GM12878 (cell line): ENCODE results near the gene FFAR1. TPM values are rescaled to one million over a fixed set of nuclear protein-coding genes. Genes with fewer than 3 reads are reported as not detected.

Experiments
- ATAC-seq: fragments of 200-7000 bp; cut with Tn5 transposase; 3 replicates; pipeline ENCODE4 v1.9.1; 2020; ENCODE audit warnings: mild to moderate bottlenecking, moderate library complexity
- BruUV-seq: library from RNA; stranded (reverse); fragments of 400-500 nt; replicated peaks from 2 replicates; lab custom pipeline; 2021; lab: Mats Ljungman, UMichigan
- CTCF ChIA-PET: fragments of 300-600 bp; sonication (Branson Sonifier 250); formaldehyde crosslinking; extraction: SDS; loops from one replicate; lab custom pipeline; 2021; ENCODE audit warnings: inconsistent platforms; lab: Yijun Ruan, JAX
- POLR2A ChIA-PET: fragments of 350-600 bp; formaldehyde crosslinking; extraction: SDS; loops from one replicate; lab custom pipeline; 2021; ENCODE audit warnings: inconsistent platforms; lab: Charles Lee
- RAD21 ChIA-PET: fragments of 300-600 bp; sonication (Branson Sonifier 250); formaldehyde crosslinking; loops from one replicate; lab custom pipeline; 2023; ENCODE audit warnings: antibody characterized with exemption; ENCODE audit not compliant: unreplicated experiment; lab: Charles Lee
- SMC1A ChIA-PET: fragments of 300-600 bp; sonication (Branson Sonifier 250); formaldehyde crosslinking; loops from one replicate; lab custom pipeline; 2023; ENCODE audit not compliant: unreplicated experiment, uncharacterized antibody; lab: Charles Lee
- DNase-seq: peaks from one replicate; pipeline ENCODE4 v3.0.0-alpha.2; 2011; ENCODE audit warnings: low read depth, low spot score
- FAIRE-seq: peaks from 3 replicates; lab custom pipeline; 2011; peaks lifted over from hg19 to GRCh38; lab: Jason Lieb, UNC
- H2AFZ ChIP-seq: 2 replicates; pipeline ENCODE4 v1.6.0; 2011; ENCODE audit warnings: low read depth, low read length, control low read depth; ENCODE audit not compliant: control insufficient read depth
- H3K27ac ChIP-seq: 2 replicates; pipeline ENCODE4 v1.5.1; 2011; ENCODE audit warnings: control low read depth; ENCODE audit not compliant: control insufficient read depth, insufficient read depth
- H3K27me3 ChIP-seq, 2 experiments: replicated peaks in 1 of 2; 2 replicates each; pipeline versions ENCODE4 v1.6.0 to v1.6.1; 2011; ENCODE audit warnings: low read length in 1 of 2; ENCODE audit not compliant: control insufficient read depth in 2 of 2, insufficient read depth in 2 of 2
- H3K36me3 ChIP-seq, 2 experiments: 2 replicates each; pipeline ENCODE4 v1.5.1; 2011; ENCODE audit warnings: low read length in 1 of 2; ENCODE audit not compliant: control insufficient read depth in 2 of 2, insufficient read depth in 2 of 2
- H3K4me1 ChIP-seq: 2 replicates; pipeline ENCODE4 v1.6.1; 2011; ENCODE audit warnings: mild to moderate bottlenecking, low read length, moderate library complexity, mixed read lengths; ENCODE audit not compliant: control insufficient read depth, insufficient read depth
- H3K4me2 ChIP-seq: 2 replicates; pipeline ENCODE4 v1.6.0; 2011; ENCODE audit warnings: control low read depth; ENCODE audit not compliant: control insufficient read depth, insufficient read depth
- H3K4me3 ChIP-seq: fragments of 200-600 bp; sonication (generic); 2 replicates; pipeline ENCODE4 v1.5.1; 2016
- H3K79me2 ChIP-seq: 2 replicates; pipeline ENCODE4 v1.6.0; 2011; ENCODE audit warnings: low read length; ENCODE audit not compliant: control insufficient read depth, insufficient read depth
- H3K9ac ChIP-seq: 2 replicates; pipeline ENCODE4 v1.8.0; 2011; ENCODE audit warnings: low read length, control low read depth, mixed read lengths; ENCODE audit not compliant: control insufficient read depth, insufficient read depth
- H3K9me3 ChIP-seq: replicated peaks from 3 replicates; pipeline ENCODE4 v1.5.1; 2011; ENCODE audit warnings: mild to moderate bottlenecking, low read length; ENCODE audit not compliant: control insufficient read depth, insufficient read depth
- H4K20me1 ChIP-seq: 2 replicates; pipeline ENCODE4 v1.6.0; 2011; ENCODE audit not compliant: control insufficient read depth, insufficient read depth
- EGR1 ChIP-seq, 2 experiments: IDR thresholded peaks; 1 replicate in 1 of 2; 2 replicates in 1 of 2; pipeline ENCODE4 v1.6.1; 2011 to 2012; ENCODE audit warnings: low read depth in 2 of 2, low read length in 2 of 2, borderline replicate concordance in 1 of 2, mild to moderate bottlenecking in 1 of 2, moderate library complexity in 1 of 2
- FOXK2 ChIP-seq: fragments of 450-650 bp; IDR thresholded peaks from 2 replicates; pipeline ENCODE4 v1.6.1; 2017; ENCODE audit warnings: mild to moderate bottlenecking, moderate library complexity
- NBN ChIP-seq: fragments of 450-650 bp; IDR thresholded peaks from 2 replicates; pipeline ENCODE4 v1.6.1; 2016
- NFIC ChIP-seq: IDR thresholded peaks from 2 replicates; pipeline ENCODE4 v1.6.1; 2012; ENCODE audit warnings: low read depth, mild to moderate bottlenecking, inconsistent platforms, low read length, moderate library complexity
- NFYA ChIP-seq: IDR thresholded peaks from 2 replicates; pipeline ENCODE4 v1.6.1; 2011; ENCODE audit warnings: low read depth, mild to moderate bottlenecking, low read length, improper control_type of control experiment, borderline replicate concordance
- PAX5 ChIP-seq: IDR thresholded peaks from 2 replicates; pipeline ENCODE4 v1.6.1; 2011; ENCODE audit warnings: low read depth, low read length, borderline replicate concordance
- RAD21 ChIP-seq: IDR thresholded peaks from 2 replicates; pipeline ENCODE4 v1.6.1; 2011; ENCODE audit warnings: mild to moderate bottlenecking, low read depth, low read length, moderate library complexity; ENCODE audit not compliant: insufficient read depth
- RUNX3 ChIP-seq: IDR thresholded peaks from 2 replicates; pipeline ENCODE4 v1.6.1; 2012; ENCODE audit warnings: low read length, inconsistent platforms
- SMARCA5 ChIP-seq: fragments of 450-650 bp; IDR thresholded peaks from 2 replicates; pipeline ENCODE4 v1.6.1; 2017; ENCODE audit warnings: mild to moderate bottlenecking
- TCF12 ChIP-seq: IDR thresholded peaks from 2 replicates; pipeline ENCODE4 v1.6.1; 2011; ENCODE audit warnings: low read depth, mild to moderate bottlenecking, low read length
- TCF7 ChIP-seq: IDR thresholded peaks from 2 replicates; pipeline ENCODE4 v1.6.1; 2014; ENCODE audit warnings: antibody characterized with exemption, borderline replicate concordance
- YY1 ChIP-seq: IDR thresholded peaks from 2 replicates; pipeline ENCODE4 v1.6.1; 2011; ENCODE audit warnings: low read depth, mild to moderate bottlenecking, low read length
- WGBS: methylation state at CpG from one replicate; pipeline ENCODE4 v1.1.6; 2016; ENCODE audit warnings: low lambda C conversion rate; ENCODE audit not compliant: insufficient replicate concordance, insufficient coverage; ENCODE audit errors: missing lambda C conversion rate; 5-methylcytosine and 5-hydroxymethylcytosine counted together
- in situ Hi-C: fragments of 300-500 bp; cut with MboI; formaldehyde crosslinking; loops from 9 replicates; pipeline ENCODE4 v1.14.3; 2018; ENCODE audit warnings: mixed read lengths
- intact Hi-C: fragments of 100-400 bp; cut with micrococcal nuclease; formaldehyde crosslinking; loops from one replicate; pipeline ENCODE4 v1.14.2; 2022; ENCODE audit not compliant: unreplicated experiment
- polyA plus RNA-seq, 11 experiments: library from polyadenylated mRNA; depleted of rRNA in 4 of 11; unstranded in 6 of 11; stranded (reverse) in 5 of 11; fragments of >200 nt; fragmentation: Nextera tagmentation in 4 of 11; fragmentation: Illumina TruSeq in 1 of 11; extraction: Ambion mirVana in 4 of 11; extraction: Trizol in 1 of 11; gene quantifications; 1 replicate in 1 of 11; 2 replicates in 10 of 11; pipeline versions ENCODE4 v1.2.1 to v1.2.3, GENCODE V29; 2011 to 2016; ENCODE audit warnings: inconsistent platforms in 2 of 11, missing spikeins in 2 of 11, low read depth in 1 of 11
- total RNA-seq, 4 experiments: library from RNA; depleted of rRNA in 3 of 4; stranded (reverse); fragments of >200 nt in 3 of 4; fragmentation: Illumina TruSeq in 1 of 4; extraction: Trizol in 1 of 4; gene quantifications; 2 replicates each; pipeline versions ENCODE4 v1.2.1 to v1.2.3, GENCODE V29; 2013 to 2021
- TF ChIP-seq, protein P1 (sequence below): IDR thresholded peaks from 2 replicates; pipeline ENCODE4 v1.6.1; 2012; ENCODE audit warnings: low read depth, low read length, improper control_type of control experiment
- TF ChIP-seq, protein P2 (sequence below): fragments of 150-350 bp; IDR thresholded peaks from 2 replicates; pipeline ENCODE4 v1.6.1; 2016; ENCODE audit warnings: low read depth, low read length

FFAR1 gene
- total and polyA plus RNA-seq, 10 of the 15 experiments (the other 5 are each of a cell fraction or from before 2014, with no cell fraction given) = 0.05 to 0.62 (median 0.14) TPM; not detected in 2

DNA sequence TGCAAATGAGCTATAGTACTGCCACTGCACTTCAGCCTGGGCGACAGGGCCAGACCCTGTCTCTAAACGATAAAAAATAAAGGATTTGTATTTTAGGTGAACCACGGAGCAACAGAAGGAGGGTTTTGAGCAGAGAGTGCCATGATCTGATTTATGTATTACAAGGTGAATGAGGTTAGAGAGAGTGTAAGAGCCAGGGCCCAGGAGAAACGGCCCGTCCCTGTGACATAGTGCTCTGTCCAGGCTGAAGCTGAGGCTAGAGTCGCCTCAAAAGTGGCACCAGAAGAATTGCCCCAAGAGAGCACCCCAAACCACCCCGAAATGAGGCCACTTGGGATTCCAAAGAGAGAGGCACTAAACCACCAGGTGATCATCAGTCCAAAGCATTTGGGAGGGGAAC, 38.8 kb upstream of the FFAR1 start:
- no peak overlapping the region for H2AFZ ChIP-seq
- H3K9me3 ChIP-seq = no peaks in the 10 kb centered on the region
- no peak for FAIRE-seq
- RAD21 ChIA-PET = interaction anchor here (0.9 kb wide), 1 partner anchor 14 kb away, joined by 3 read pairs; no protein-coding TSS in a partner anchor
- in situ Hi-C loops = no loop called here
- no peak overlapping the region for H3K27ac ChIP-seq
- H3K4me3 ChIP-seq = no peak overlapping the region
- no peaks in the 10 kb centered on the region for H3K27me3 ChIP-seq
- BruUV-seq = no TSS peak
- H3K4me1 ChIP-seq = no peaks in the 10 kb centered on the region
- POLR2A ChIA-PET = interaction anchor here (0.6 to 1.3 kb wide), 2 partner anchors 18 to 19 kb away, joined by 3 read pairs; no protein-coding TSS in a partner anchor
- no peaks in the 10 kb centered on the region; a peak in 1 of 4 replicates for H3K36me3 ChIP-seq
- SMC1A ChIA-PET = interaction anchor here (1.8 kb wide), 1 partner anchor 14 kb away, joined by 4 read pairs; no protein-coding TSS in a partner anchor
- intact Hi-C loops = loop anchor here (5.0 kb wide), 1 partner anchor 38 kb away; the partner anchor contains the start of gene FFAR1
- no peaks in the 10 kb centered on the region for H3K79me2 ChIP-seq
- TF ChIP-seq NBN (no peak), RAD21 (no peak), NFYA (no peak), FOXK2 (no peak), RUNX3 (no peak), YY1 (no peak), TCF7 (no peak), EGR1 (IDR thresholded peaks at IDR 0.05; ENCODE audit: borderline replicate concordance in 1 of 2, low read depth in 2 of 2, low read length in 2 of 2) (no peak), PAX5 (no peak), TCF12 (no peak), SMARCA5 (no peak), NFIC (no peak)
- TF ChIP-seq, protein P1, sequence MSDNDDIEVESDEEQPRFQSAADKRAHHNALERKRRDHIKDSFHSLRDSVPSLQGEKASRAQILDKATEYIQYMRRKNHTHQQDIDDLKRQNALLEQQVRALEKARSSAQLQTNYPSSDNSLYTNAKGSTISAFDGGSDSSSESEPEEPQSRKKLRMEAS = no peak
- TF ChIP-seq, protein P2, sequence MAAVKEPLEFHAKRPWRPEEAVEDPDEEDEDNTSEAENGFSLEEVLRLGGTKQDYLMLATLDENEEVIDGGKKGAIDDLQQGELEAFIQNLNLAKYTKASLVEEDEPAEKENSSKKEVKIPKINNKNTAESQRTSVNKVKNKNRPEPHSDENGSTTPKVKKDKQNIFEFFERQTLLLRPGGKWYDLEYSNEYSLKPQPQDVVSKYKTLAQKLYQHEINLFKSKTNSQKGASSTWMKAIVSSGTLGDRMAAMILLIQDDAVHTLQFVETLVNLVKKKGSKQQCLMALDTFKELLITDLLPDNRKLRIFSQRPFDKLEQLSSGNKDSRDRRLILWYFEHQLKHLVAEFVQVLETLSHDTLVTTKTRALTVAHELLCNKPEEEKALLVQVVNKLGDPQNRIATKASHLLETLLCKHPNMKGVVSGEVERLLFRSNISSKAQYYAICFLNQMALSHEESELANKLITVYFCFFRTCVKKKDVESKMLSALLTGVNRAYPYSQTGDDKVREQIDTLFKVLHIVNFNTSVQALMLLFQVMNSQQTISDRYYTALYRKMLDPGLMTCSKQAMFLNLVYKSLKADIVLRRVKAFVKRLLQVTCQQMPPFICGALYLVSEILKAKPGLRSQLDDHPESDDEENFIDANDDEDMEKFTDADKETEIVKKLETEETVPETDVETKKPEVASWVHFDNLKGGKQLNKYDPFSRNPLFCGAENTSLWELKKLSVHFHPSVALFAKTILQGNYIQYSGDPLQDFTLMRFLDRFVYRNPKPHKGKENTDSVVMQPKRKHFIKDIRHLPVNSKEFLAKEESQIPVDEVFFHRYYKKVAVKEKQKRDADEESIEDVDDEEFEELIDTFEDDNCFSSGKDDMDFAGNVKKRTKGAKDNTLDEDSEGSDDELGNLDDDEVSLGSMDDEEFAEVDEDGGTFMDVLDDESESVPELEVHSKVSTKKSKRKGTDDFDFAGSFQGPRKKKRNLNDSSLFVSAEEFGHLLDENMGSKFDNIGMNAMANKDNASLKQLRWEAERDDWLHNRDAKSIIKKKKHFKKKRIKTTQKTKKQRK = no peak
- H4K20me1 ChIP-seq = no peaks in the 10 kb centered on the region
- no peak overlapping the region for H3K9ac ChIP-seq
- WGBS = 63% methylated on average over 7 of the region's 7 CpGs
- ATAC-seq = no peak
- DNase-seq = no peak
- CTCF ChIA-PET = interaction anchor here (1.0 to 1.4 kb wide), 3 partner anchors 11 to 44 kb away, joined by 3 to 4 read pairs (median 3); no protein-coding TSS in a partner anchor
- H3K4me2 ChIP-seq = no peak overlapping the region
